GM12878 (cell line): ENCODE results near the gene ARMC10. TPM values are rescaled to one million over a fixed set of nuclear protein-coding genes. Genes with fewer than 3 reads are reported as not detected.

Experiments used
- ATAC-seq: fragments of 200-7000 bp; cut with Tn5 transposase; 3 replicates; pipeline ENCODE4 v1.9.1; 2020; ENCODE audit warnings: mild to moderate bottlenecking, moderate library complexity
- BruUV-seq: library from RNA; stranded (reverse); fragments of 400-500 nt; replicated peaks from 2 replicates; lab custom pipeline; 2021; lab: Mats Ljungman, UMichigan
- CTCF ChIA-PET: fragments of 300-600 bp; sonication (Branson Sonifier 250); formaldehyde crosslinking; extraction: SDS; loops from one replicate; lab custom pipeline; 2021; ENCODE audit warnings: inconsistent platforms; lab: Yijun Ruan, JAX
- POLR2A ChIA-PET: fragments of 350-600 bp; formaldehyde crosslinking; extraction: SDS; loops from one replicate; lab custom pipeline; 2021; ENCODE audit warnings: inconsistent platforms; lab: Charles Lee
- RAD21 ChIA-PET: fragments of 300-600 bp; sonication (Branson Sonifier 250); formaldehyde crosslinking; loops from one replicate; lab custom pipeline; 2023; ENCODE audit warnings: antibody characterized with exemption; ENCODE audit not compliant: unreplicated experiment; lab: Charles Lee
- SMC1A ChIA-PET: fragments of 300-600 bp; sonication (Branson Sonifier 250); formaldehyde crosslinking; loops from one replicate; lab custom pipeline; 2023; ENCODE audit not compliant: unreplicated experiment, uncharacterized antibody; lab: Charles Lee
- DNase-seq: peaks from one replicate; pipeline ENCODE4 v3.0.0-alpha.2; 2011; ENCODE audit warnings: low read depth, low spot score
- FAIRE-seq: peaks from 3 replicates; lab custom pipeline; 2011; peaks lifted over from hg19 to GRCh38; lab: Jason Lieb, UNC
- H2AFZ ChIP-seq: 2 replicates; pipeline ENCODE4 v1.6.0; 2011; ENCODE audit warnings: low read depth, low read length, control low read depth; ENCODE audit not compliant: control insufficient read depth
- H3K27ac ChIP-seq: 2 replicates; pipeline ENCODE4 v1.5.1; 2011; ENCODE audit warnings: control low read depth; ENCODE audit not compliant: control insufficient read depth, insufficient read depth
- H3K27me3 ChIP-seq, 2 experiments: replicated peaks in 1 of 2; 2 replicates each; pipeline versions ENCODE4 v1.6.0 to v1.6.1; 2011; ENCODE audit warnings: low read length in 1 of 2; ENCODE audit not compliant: control insufficient read depth in 2 of 2, insufficient read depth in 2 of 2
- H3K36me3 ChIP-seq, 2 experiments: 2 replicates each; pipeline ENCODE4 v1.5.1; 2011; ENCODE audit warnings: low read length in 1 of 2; ENCODE audit not compliant: control insufficient read depth in 2 of 2, insufficient read depth in 2 of 2
- H3K4me1 ChIP-seq: 2 replicates; pipeline ENCODE4 v1.6.1; 2011; ENCODE audit warnings: mild to moderate bottlenecking, low read length, moderate library complexity, mixed read lengths; ENCODE audit not compliant: control insufficient read depth, insufficient read depth
- H3K4me2 ChIP-seq: 2 replicates; pipeline ENCODE4 v1.6.0; 2011; ENCODE audit warnings: control low read depth; ENCODE audit not compliant: control insufficient read depth, insufficient read depth
- H3K4me3 ChIP-seq: fragments of 200-600 bp; sonication (generic); 2 replicates; pipeline ENCODE4 v1.5.1; 2016
- H3K79me2 ChIP-seq: 2 replicates; pipeline ENCODE4 v1.6.0; 2011; ENCODE audit warnings: low read length; ENCODE audit not compliant: control insufficient read depth, insufficient read depth
- H3K9ac ChIP-seq: 2 replicates; pipeline ENCODE4 v1.8.0; 2011; ENCODE audit warnings: low read length, control low read depth, mixed read lengths; ENCODE audit not compliant: control insufficient read depth, insufficient read depth
- H3K9me3 ChIP-seq: replicated peaks from 3 replicates; pipeline ENCODE4 v1.5.1; 2011; ENCODE audit warnings: mild to moderate bottlenecking, low read length; ENCODE audit not compliant: control insufficient read depth, insufficient read depth
- H4K20me1 ChIP-seq: 2 replicates; pipeline ENCODE4 v1.6.0; 2011; ENCODE audit not compliant: control insufficient read depth, insufficient read depth
- NR2C1 ChIP-seq: fragments of 450-650 bp; IDR thresholded peaks from 2 replicates; pipeline ENCODE4 v1.6.1; 2017; ENCODE audit warnings: antibody characterized with exemption, mild to moderate bottlenecking, moderate library complexity
- POLR2AphosphoS5 ChIP-seq: IDR thresholded peaks from 2 replicates; pipeline ENCODE4 v1.6.1; 2011; ENCODE audit warnings: mild to moderate bottlenecking, low read length, inconsistent platforms
- POU2F2 ChIP-seq: IDR thresholded peaks from 3 replicates; pipeline ENCODE4 v1.6.1; 2011; ENCODE audit warnings: low read depth, mild to moderate bottlenecking, low read length, borderline replicate concordance
- ZBTB11 ChIP-seq: fragments of 450-650 bp; formaldehyde crosslinking; IDR thresholded peaks from 2 replicates; pipeline ENCODE4 v1.5.0; 2022; ENCODE audit warnings: mild to moderate bottlenecking, missing genetic modification characterization
- WGBS: methylation state at CpG from one replicate; pipeline ENCODE4 v1.1.6; 2016; ENCODE audit warnings: low lambda C conversion rate; ENCODE audit not compliant: insufficient replicate concordance, insufficient coverage; ENCODE audit errors: missing lambda C conversion rate; 5-methylcytosine and 5-hydroxymethylcytosine counted together
- in situ Hi-C: fragments of 300-500 bp; cut with MboI; formaldehyde crosslinking; loops from 9 replicates; pipeline ENCODE4 v1.14.3; 2018; ENCODE audit warnings: mixed read lengths
- intact Hi-C: fragments of 100-400 bp; cut with micrococcal nuclease; formaldehyde crosslinking; loops from one replicate; pipeline ENCODE4 v1.14.2; 2022; ENCODE audit not compliant: unreplicated experiment
- polyA plus RNA-seq, 11 experiments: library from polyadenylated mRNA; depleted of rRNA in 4 of 11; unstranded in 6 of 11; stranded (reverse) in 5 of 11; fragments of >200 nt; fragmentation: Nextera tagmentation in 4 of 11; fragmentation: Illumina TruSeq in 1 of 11; extraction: Ambion mirVana in 4 of 11; extraction: Trizol in 1 of 11; gene quantifications; 1 replicate in 1 of 11; 2 replicates in 10 of 11; pipeline versions ENCODE4 v1.2.1 to v1.2.3, GENCODE V29; 2011 to 2016; ENCODE audit warnings: inconsistent platforms in 2 of 11, missing spikeins in 2 of 11, low read depth in 1 of 11
- total RNA-seq, 4 experiments: library from RNA; depleted of rRNA in 3 of 4; stranded (reverse); fragments of >200 nt in 3 of 4; fragmentation: Illumina TruSeq in 1 of 4; extraction: Trizol in 1 of 4; gene quantifications; 2 replicates each; pipeline versions ENCODE4 v1.2.1 to v1.2.3, GENCODE V29; 2013 to 2021
- TF ChIP-seq, protein P1 (sequence below): fragments of 450-650 bp; IDR thresholded peaks from 2 replicates; pipeline ENCODE4 v1.6.1; 2017; ENCODE audit warnings: antibody characterized with exemption, mild to moderate bottlenecking, moderate library complexity

ARMC10 gene
- total and polyA plus RNA-seq, 10 of the 15 experiments (the other 5 are each of a cell fraction or from before 2014, with no cell fraction given), result 7.0 to 38.2 (median 24.1) TPM

- Histone ChIP-seq H3K4me3 (no peak overlapping the region), H3K36me3 (peaks cover 4 to 16% of the 10 kb centered on the region in 2 experiments; a peak in 3 of 4 replicates), H3K27me3 (no peaks in the 10 kb centered on the region), H3K4me1 (no peaks in the 10 kb centered on the region), H3K4me2 (no peak overlapping the region), H3K9ac (no peak overlapping the region), H3K79me2 (no peaks in the 10 kb centered on the region), H4K20me1 (no peaks in the 10 kb centered on the region), H3K9me3 (no peaks in the 10 kb centered on the region), H3K27ac (no peak overlapping the region), H2AFZ (no peak overlapping the region)
- ChIA-PET SMC1A (interaction anchor here (1.0 to 2.0 kb wide), 2 partner anchors 17 to 45 kb away, joined by 3 to 6 read pairs; partner anchors contain the start of gene ARMC10), CTCF (interaction anchor here (1.0 kb wide), 1 partner anchor 58 kb away, joined by 6 read pairs; no protein-coding TSS in a partner anchor), POLR2A (interaction anchor here (0.6 kb wide), 2 partner anchors 22 to 33 kb away, joined by 3 to 7 read pairs; no protein-coding TSS in a partner anchor), RAD21 (no interaction called here)
- no CpG with 5 or more reads among the region's 1 CpG for WGBS
- no TSS peak for BruUV-seq
- no peak for TF ChIP-seq POLR2AphosphoS5
- TF ChIP-seq NR2C1, result no peak
- TF ChIP-seq, protein P1, sequence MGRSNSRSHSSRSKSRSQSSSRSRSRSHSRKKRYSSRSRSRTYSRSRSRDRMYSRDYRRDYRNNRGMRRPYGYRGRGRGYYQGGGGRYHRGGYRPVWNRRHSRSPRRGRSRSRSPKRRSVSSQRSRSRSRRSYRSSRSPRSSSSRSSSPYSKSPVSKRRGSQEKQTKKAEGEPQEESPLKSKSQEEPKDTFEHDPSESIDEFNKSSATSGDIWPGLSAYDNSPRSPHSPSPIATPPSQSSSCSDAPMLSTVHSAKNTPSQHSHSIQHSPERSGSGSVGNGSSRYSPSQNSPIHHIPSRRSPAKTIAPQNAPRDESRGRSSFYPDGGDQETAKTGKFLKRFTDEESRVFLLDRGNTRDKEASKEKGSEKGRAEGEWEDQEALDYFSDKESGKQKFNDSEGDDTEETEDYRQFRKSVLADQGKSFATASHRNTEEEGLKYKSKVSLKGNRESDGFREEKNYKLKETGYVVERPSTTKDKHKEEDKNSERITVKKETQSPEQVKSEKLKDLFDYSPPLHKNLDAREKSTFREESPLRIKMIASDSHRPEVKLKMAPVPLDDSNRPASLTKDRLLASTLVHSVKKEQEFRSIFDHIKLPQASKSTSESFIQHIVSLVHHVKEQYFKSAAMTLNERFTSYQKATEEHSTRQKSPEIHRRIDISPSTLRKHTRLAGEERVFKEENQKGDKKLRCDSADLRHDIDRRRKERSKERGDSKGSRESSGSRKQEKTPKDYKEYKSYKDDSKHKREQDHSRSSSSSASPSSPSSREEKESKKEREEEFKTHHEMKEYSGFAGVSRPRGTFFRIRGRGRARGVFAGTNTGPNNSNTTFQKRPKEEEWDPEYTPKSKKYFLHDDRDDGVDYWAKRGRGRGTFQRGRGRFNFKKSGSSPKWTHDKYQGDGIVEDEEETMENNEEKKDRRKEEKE, result no peak
- TF ChIP-seq POU2F2, result no peak
- no peak for TF ChIP-seq ZBTB11 (CRISPR knock-in tag)
- DNase-seq (no peak), FAIRE-seq (no peak), ATAC-seq (no peak)
- in situ Hi-C loops (no loop called here), intact Hi-C loops (no loop called here)
These were observed 45.4 kb downstream of the ARMC10 start for GRCh38 chr7:103120362-103120761.
